Measurements from ENCODE around the gene ANKMY2. TPM values are rescaled to one million over a fixed set of nuclear protein-coding genes. Genes with fewer than 3 reads are reported as not detected.
A peak's percentile ranks its signal among the peaks of the same experiment; 100 is the strongest.

ANKMY2 gene
- total RNA-seq, result 10 to 100 TPM; 10.6 to 19.9 (median 13.4) TPM
- 1 to 10 TPM; 4.6 to 9.1 (median 5.9) TPM for polyA plus RNA-seq
- long read RNA-seq, donor 1, partial matches to known transcripts, result 0 of 3 reads
- long read RNA-seq, donor 1, other reads (novel, unspliced or antisense), result 0 of 3 reads
- long read RNA-seq, donor 2, transcript ANKMY2-201 (10 exons, 2,555 nt), result major isoform, 5 of 5 reads
- long read RNA-seq, donor 2, partial matches to known transcripts, result 0 of 5 reads
- long read RNA-seq, donor 2, other reads (novel, unspliced or antisense), result 0 of 5 reads

DNA sequence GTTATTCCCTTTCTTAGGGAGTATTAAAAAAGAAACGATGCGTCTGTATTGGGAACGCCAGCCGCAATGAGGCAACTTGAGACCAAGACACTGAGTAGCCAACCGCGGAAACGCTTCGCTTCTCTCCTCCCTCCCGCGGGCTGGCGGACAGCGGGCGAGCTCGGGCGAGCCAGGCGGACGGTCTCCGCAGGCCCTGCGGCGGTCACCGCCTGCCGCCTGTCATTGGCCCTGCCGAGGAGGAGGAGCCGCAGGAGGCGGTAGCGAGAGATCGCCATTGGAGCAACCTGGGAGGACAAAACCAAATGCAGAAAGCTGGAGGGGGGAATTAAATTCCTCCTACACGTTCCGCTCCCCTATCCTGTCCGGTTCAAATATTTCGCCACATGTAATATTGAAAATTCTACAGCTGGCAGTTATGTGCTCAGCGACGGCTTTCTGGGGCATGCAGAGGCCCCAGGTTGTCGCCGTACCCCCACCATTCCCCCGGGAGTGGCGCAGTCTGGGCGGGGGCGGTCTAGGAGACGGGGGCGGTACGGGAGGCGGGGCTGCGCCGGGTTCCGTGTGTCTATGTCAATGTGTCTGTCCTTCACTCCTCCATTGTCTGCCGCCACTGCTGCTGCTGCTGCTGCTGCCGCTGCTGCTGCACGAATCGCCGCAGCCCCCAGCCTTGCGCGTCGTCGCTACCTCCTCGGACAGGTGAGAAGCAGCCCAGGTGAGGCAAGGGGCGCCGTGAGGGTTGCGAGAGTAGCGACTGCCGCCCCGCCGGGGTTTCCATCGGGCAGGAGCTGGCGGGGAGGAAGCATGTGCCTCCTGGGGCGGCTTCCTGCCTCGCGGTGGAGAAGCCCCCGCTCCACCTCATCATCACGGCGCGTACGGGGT, at the start of gene ANKMY2, which contains the start of gene BZW2:
Gene ANKMY2 (minus strand): TSS at position 162 of the 879 bp plus-strand sequence. CDS start 181 bp downstream, outside the sequence.
Gene BZW2 (plus strand): TSS at position 589 of the 879 bp plus-strand sequence. CDS start 19,263 bp downstream, outside the sequence.
- Histone ChIP-seq H3K27ac (peak within 1 kb of the TSS; percentile 84 to 96 (median 92)), H3K4me1 (peaks cover 23 to 70% (median 51%) of the 10 kb centered on the region in 6 donors), H3K9me3 (no peaks in the 10 kb centered on the region), H3K27me3 (replicated peaks in 1 of 7) (no peaks in the 10 kb centered on the region), H3K4me3 (peak within 1 kb of the TSS; percentile 83 to 99 (median 96)), H3K36me3 (no peaks in the 10 kb centered on the region)
- intact Hi-C loops (cut with DNase I; ENCODE audit: low total_unique reads), result no loop called here
- TF ChIP-seq POLR2AphosphoS5 (IDR thresholded peaks at IDR 0.05) (peak; percentile 95 to 98 (median 97)), POLR2A (IDR thresholded peaks at IDR 0.05) (peak; percentile 72 to 95 (median 89))
- TF ChIP-seq, protein P1, sequence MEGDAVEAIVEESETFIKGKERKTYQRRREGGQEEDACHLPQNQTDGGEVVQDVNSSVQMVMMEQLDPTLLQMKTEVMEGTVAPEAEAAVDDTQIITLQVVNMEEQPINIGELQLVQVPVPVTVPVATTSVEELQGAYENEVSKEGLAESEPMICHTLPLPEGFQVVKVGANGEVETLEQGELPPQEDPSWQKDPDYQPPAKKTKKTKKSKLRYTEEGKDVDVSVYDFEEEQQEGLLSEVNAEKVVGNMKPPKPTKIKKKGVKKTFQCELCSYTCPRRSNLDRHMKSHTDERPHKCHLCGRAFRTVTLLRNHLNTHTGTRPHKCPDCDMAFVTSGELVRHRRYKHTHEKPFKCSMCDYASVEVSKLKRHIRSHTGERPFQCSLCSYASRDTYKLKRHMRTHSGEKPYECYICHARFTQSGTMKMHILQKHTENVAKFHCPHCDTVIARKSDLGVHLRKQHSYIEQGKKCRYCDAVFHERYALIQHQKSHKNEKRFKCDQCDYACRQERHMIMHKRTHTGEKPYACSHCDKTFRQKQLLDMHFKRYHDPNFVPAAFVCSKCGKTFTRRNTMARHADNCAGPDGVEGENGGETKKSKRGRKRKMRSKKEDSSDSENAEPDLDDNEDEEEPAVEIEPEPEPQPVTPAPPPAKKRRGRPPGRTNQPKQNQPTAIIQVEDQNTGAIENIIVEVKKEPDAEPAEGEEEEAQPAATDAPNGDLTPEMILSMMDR (IDR thresholded peaks at IDR 0.05 in 8 of 11, conservative IDR thresholded peaks at IDR 0.05 in 3 of 11), result peak in 6 of 11 experiments; percentile 11 to 41 (median 26)
- 0 to 1% (median 1%) methylated on average over 43 to 73 of the region's 73 CpGs for WGBS, 5 donors
- DNase-seq, result peak; percentile 99

- Histone ChIP-seq H3K27me3 (replicated peaks in 1 of 7) (no peaks in the 10 kb centered on the region), H3K4me1 (no peaks in the 10 kb centered on the region), H3K9me3 (no peaks in the 10 kb centered on the region), H3K27ac (no peak overlapping the region), H3K36me3 (peaks cover 3 to 100% (median 55%) of the 10 kb centered on the region in 6 donors), H3K4me3 (no peak overlapping the region)
- DNase-seq, result no peak
- TF ChIP-seq POLR2AphosphoS5 (IDR thresholded peaks at IDR 0.05) (no peak), POLR2A (IDR thresholded peaks at IDR 0.05) (no peak)
- TF ChIP-seq, protein P1 (IDR thresholded peaks at IDR 0.05 in 8 of 11, conservative IDR thresholded peaks at IDR 0.05 in 3 of 11), result no peak
- 87 to 96% (median 90%) methylated on average over 6 of the region's 6 CpGs for WGBS, 5 donors
- intact Hi-C loops (cut with DNase I; ENCODE audit: low total_unique reads), result loop anchor here (10.0 kb wide), 1 partner anchor 220 kb away; no protein-coding TSS in a partner anchor
Measured at GRCh38 chr7:16694806-16695205, 49.3 kb upstream of the ANKMY2 start.

DNA sequence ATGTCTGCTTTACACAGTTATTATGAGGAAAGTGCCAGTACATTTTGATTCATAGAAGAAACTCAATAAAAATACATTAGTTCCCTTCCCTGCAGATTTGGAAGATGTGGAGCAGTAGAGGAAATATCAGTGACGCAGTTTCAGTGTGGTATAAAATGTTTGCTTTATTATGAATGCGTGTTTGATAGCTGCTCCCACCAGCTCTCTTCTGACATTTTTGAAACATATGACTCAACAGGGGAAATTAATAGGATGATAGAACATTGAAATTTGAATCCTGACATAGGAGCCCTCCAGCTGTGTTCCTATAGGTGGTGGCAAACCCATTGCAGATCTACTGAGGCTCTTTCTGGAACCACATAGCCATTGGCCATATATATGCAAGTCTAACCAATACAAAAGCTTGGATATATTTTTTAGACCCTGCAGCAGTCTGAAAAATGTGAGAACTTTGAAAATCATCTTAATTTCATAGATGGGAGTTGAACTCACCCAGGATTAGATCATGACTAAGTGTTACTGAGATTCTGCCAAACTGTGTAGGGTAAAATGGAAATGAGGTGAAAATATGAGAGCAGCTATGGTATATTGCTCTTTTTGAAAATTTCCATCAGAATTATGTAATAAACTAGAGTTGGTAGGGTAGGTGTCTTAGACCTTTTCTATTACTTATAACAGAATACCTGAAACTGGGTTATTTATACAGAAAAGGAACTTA, 48.2 kb upstream of the ANKMY2 start:
- H3K36me3 ChIP-seq, result peaks cover 3 to 100% (median 52%) of the 10 kb centered on the region in 6 donors
- H3K9me3 ChIP-seq, result no peaks in the 10 kb centered on the region
- DNase-seq, result no peak
- H3K4me1 ChIP-seq, result no peaks in the 10 kb centered on the region
- TF ChIP-seq POLR2A (IDR thresholded peaks at IDR 0.05), result no peak
- TF ChIP-seq, protein P1 (IDR thresholded peaks at IDR 0.05 in 8 of 11, conservative IDR thresholded peaks at IDR 0.05 in 3 of 11), result no peak
- no peak for TF ChIP-seq POLR2AphosphoS5 (IDR thresholded peaks at IDR 0.05)
- 93 to 100% (median 97%) methylated on average over 2 of the region's 2 CpGs for WGBS, 5 donors
- no peak overlapping the region for H3K27ac ChIP-seq
- intact Hi-C loops (cut with DNase I; ENCODE audit: low total_unique reads), result loop anchor here (10.0 kb wide), 1 partner anchor 221 kb away; no protein-coding TSS in a partner anchor
- no peak overlapping the region for H3K4me3 ChIP-seq
- no peaks in the 10 kb centered on the region for H3K27me3 ChIP-seq (replicated peaks in 1 of 7)

All from spleen (tissue), 13 donors.